GM12874 (cell line): ENCODE results near the gene CDH4.

ENCODE experiments used
- TF ChIP-seq, protein P1 (sequence below): IDR thresholded peaks from 2 replicates; pipeline ENCODE4 v1.5.1; 2011; ENCODE audit warnings: low read depth, mild to moderate bottlenecking, control low read depth, low read length, moderate library complexity; ENCODE audit not compliant: insufficient read depth

The CDH4 gene

DNA sequence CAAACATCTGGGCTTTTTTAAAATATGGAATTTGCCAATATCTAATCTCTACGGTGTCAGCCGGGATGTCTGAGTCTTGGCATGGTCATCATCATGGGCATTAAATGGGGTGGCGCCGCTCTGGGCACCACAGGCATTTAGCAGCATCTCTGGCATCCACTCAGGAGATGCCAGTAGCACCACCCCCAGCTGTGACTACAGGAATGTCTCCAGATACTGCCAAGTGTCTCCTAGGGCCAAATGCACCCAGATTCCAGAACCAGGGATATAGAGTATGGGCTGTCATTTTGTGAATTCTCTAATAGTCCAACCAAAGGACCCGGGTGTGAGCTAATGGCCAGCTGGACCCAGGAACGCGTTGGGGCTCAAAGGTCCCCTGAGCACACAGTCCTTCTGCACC, 452.6 kb downstream of the CDH4 start:
- TF ChIP-seq, protein P1, sequence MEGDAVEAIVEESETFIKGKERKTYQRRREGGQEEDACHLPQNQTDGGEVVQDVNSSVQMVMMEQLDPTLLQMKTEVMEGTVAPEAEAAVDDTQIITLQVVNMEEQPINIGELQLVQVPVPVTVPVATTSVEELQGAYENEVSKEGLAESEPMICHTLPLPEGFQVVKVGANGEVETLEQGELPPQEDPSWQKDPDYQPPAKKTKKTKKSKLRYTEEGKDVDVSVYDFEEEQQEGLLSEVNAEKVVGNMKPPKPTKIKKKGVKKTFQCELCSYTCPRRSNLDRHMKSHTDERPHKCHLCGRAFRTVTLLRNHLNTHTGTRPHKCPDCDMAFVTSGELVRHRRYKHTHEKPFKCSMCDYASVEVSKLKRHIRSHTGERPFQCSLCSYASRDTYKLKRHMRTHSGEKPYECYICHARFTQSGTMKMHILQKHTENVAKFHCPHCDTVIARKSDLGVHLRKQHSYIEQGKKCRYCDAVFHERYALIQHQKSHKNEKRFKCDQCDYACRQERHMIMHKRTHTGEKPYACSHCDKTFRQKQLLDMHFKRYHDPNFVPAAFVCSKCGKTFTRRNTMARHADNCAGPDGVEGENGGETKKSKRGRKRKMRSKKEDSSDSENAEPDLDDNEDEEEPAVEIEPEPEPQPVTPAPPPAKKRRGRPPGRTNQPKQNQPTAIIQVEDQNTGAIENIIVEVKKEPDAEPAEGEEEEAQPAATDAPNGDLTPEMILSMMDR: no peak

DNA sequence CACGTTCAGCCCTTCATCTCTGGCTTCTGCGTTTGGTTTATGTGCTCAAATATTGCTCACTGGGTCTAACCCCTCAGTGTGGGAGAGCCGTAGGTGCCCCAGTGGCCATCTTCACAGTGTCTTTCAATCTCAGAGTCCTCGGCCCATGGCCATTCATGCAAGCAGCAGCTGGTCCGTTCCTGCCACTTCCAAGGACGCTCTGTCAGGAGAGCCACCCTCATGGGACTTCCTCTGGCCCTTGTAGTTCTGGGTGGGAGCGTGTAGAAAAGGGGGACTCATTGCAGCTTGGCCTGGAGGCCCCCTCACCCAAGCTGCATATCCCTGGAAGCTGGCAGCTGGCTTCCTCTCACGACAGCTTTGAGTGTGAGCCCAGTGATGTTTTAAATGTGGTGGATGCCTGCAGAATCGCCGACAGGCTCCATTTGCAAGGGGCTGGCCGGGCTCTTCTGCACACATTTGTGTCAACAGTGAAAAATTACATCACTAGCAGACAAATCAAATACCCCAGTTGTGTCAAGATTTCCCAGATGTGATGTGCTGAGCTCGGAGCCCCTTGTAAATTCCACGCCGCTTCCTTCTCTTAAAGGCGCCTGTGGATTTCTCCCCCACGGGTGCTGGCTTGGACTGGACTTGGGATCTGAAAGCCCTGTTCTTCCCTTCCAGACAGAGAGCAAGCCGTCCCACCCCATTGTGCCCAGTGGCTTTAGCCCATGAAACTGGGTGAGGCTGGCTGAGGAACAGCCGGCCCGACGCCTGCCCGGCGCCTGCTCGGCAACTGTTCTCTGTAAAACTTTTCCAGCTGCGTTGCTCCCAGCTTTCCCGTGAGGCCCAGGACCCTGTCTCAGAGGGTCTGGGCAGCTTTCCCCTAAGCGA, 453.6 kb downstream of the CDH4 start:
- TF ChIP-seq, protein P1: no peak

- TF ChIP-seq, protein P1: no peak
Observed at GRCh38 chr20:61706259-61706961, 454.3 kb downstream of the CDH4 start.

DNA sequence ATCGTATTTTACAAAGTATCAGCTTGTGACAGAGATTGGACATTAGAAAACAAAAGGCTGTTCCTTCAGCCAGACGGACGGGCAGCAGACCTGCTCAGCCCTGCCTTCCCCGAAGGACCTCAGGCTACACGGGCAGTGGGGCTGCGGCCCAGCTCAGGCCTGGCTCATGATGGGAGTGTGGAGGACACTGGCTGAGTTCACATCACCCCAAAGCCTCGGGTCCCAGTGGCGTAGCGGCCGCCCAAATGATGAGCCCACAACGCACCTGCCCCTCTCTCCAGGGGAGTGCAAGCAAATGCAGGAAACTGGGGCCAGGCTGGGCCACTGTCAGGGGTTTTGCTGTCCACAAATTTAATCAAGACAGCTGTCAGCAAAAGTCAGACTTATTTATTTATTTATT, 456.8 kb downstream of the CDH4 start:
- TF ChIP-seq, protein P1: no peak

DNA sequence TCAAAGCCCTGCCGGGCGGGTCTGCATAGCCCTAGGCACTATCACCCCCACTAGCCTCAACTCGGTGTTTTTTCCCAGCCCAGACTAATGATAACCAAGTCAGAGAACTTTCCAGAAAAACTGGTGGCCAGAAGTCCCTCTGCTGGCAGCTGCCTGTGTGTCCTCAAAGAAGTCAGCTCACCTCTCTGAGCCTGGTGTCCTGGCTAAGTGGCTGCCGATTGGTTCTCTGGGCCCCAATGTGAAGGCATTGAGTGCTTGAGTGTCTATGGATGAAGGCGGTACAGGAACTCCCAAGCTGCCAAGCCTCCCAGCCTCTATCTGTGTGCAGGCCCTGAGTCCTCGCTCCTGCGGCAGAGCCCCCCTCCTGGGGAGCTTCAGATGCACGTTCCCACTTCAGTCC, 458.0 kb downstream of the CDH4 start:
- TF ChIP-seq, protein P1: no peak

DNA sequence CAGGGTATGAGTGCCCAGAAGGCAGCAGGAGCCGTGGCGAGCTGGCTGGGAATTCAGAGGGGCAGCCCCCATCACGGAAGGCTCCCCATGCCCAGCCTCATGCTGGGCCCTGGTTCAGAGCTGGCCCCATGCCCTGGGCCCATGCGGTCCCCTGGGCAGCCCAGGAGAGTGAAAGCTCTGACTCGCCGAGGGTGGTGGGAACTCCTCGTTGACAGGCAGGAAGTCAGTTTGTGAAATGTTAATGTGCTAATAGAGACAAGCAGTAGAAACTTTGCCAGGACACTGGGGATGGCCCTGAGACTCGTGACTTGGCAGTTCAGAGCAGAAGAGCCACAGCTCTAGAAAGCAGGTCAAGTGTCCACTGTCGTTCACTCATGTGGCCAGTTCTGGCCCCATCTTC, 460.6 kb downstream of the CDH4 start:
- TF ChIP-seq, protein P1: no peak

DNA sequence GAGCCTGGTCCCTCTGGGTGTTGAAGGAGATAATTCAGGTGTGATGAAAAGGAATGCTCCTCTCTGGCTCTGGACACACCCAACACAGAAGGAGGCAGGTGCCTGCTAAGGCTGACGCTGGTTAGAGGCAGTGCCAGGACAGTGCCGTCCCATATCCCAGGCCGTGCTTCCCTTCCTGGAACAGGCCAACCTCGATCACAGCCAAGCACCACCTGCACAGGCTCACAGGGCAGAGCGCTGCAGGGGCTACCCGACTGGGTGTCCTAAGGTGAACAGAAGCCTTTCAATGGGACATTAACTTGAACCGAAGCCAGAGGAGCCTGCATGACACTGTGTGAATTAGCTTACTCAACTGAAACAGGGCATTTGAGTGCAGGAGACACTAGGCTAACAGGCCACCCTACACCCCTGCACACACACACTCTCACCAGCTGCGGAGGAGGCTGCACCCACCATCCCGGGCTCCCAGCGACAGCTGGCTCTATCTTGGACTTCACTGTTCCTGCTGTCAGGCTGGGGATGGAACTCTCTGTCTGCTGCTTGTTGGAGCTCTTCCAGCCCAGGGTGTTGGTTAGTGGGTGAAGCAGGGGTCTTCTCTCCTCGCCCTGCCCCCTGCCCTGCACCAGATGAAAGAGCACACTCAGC, 466.4 kb downstream of the CDH4 start:
- TF ChIP-seq, protein P1: no peak
